GM23338 (cell line): ENCODE results near the gene PCSK4. TPM values are rescaled to one million over a fixed set of nuclear protein-coding genes. Genes with fewer than 3 reads are reported as not detected.

Source experiments
- JUNB ChIP-seq: IDR thresholded peaks from one replicate; pipeline ENCODE4 v1.6.1; 2016; ENCODE audit warnings: antibody characterized with exemption; ENCODE audit not compliant: unreplicated experiment
- REST ChIP-seq: IDR thresholded peaks from one replicate; pipeline ENCODE4 v1.6.1; 2018; ENCODE audit warnings: antibody characterized with exemption; ENCODE audit not compliant: unreplicated experiment
- ZNF462 ChIP-seq: fragments of 250-450 bp; sonication (Bioruptor Pico); IDR thresholded peaks from 2 replicates; pipeline ENCODE4 v1.5.0; 2020; ENCODE audit warnings: mild to moderate bottlenecking, moderate library complexity
- polyA plus RNA-seq: library from polyadenylated mRNA; unstranded; fragments of >200 nt; fragmentation: Nextera tagmentation; extraction: Ambion mirVana; gene quantifications from 2 replicates; pipeline ENCODE4 v1.2.1, GENCODE V29; 2016
- total RNA-seq: library from RNA; depleted of rRNA; stranded (reverse); fragments of >200 nt; shearing (Covaris generic); gene quantifications from 2 replicates; pipeline ENCODE4 v1.2.3, GENCODE V29; 2014

Gene PCSK4
- total and polyA plus RNA-seq, 2 experiments from 2014 or later = 3.8 to 15.1 TPM

- TF ChIP-seq REST (no peak), ZNF462 (CRISPR knock-in tag) (no peak), JUNB (no peak)
Observed at GRCh38 chr19:1524287-1524971, 34.3 kb upstream of the PCSK4 start (continued).
